ENCODE measurements around the gene DES. TPM values are rescaled to one million over a fixed set of nuclear protein-coding genes. Genes with fewer than 3 reads are reported as not detected.

The DES gene
- total and polyA plus RNA-seq, 2 experiments from 2014 or later: 1.3 to 2.0 TPM

GRCh38 chr2:219447242-219448098, 29.3 kb downstream of the DES start (continued):
- TF ChIP-seq REST (IDR thresholded peaks at IDR 0.05; ENCODE audit: unreplicated experiment) (no peak), ETS1 (IDR thresholded peaks at IDR 0.05) (no peak), EZH2 (IDR thresholded peaks at IDR 0.05; ENCODE audit: low read depth, unreplicated experiment) (no peak)

- Histone ChIP-seq H3K79me2 (replicated peaks; ENCODE audit: insufficient read depth) (no peaks in the 10 kb centered on the region), H3K4me1 (ENCODE audit: insufficient read depth) (peaks cover 28% of the 10 kb centered on the region), H3K27ac (ENCODE audit: low read depth) (no peak overlapping the region), H3F3A (replicated peaks; ENCODE audit: low read depth) (0 out of 2 replicates have a peak, but pooled peaks cover 4% of the 10 kb centered on the region), H3K4me3 (peak overlapping the region; percentile 56), H4K20me1 (replicated peaks; ENCODE audit: insufficient read depth) (no peaks in the 10 kb centered on the region; the same call in 1 of the 2 replicates), H3K4me2 (peak overlapping the region; percentile 85), H3K9me2 (ENCODE audit: insufficient read depth) (no peaks in the 10 kb centered on the region), H2AFZ (0 out of 2 replicates have a peak overlapping the region, but pooled peaks have one; percentile 23), H3K36me3 (ENCODE audit: insufficient read depth) (no peaks in the 10 kb centered on the region), H3K27me3 (ENCODE audit: insufficient read depth) (peaks cover 32% of the 10 kb centered on the region)
- no peaks in the 10 kb centered on the region for H3K9me3 Mint-ChIP-seq
- H3K27ac Mint-ChIP-seq: no peak overlapping the region
- ATAC-seq: peak; percentile 62
- peaks cover 33% of the 10 kb centered on the region for H3K4me1 Mint-ChIP-seq
- H3K27me3 Mint-ChIP-seq (ENCODE audit: insufficient read depth, low read depth, poor library complexity): peaks cover 42% of the 10 kb centered on the region
- DNase-seq (ENCODE audit: low spot score): peak; percentile 80
- H3K4me3 Mint-ChIP-seq: peak overlapping the region; percentile 52; the same call in 2 of the 3 replicates
- peaks cover 5% of the 10 kb centered on the region; the same call in 2 of the 3 replicates for H3K36me3 Mint-ChIP-seq (ENCODE audit: low read depth)
- TF ChIP-seq NANOG (IDR thresholded peaks at IDR 0.05; ENCODE audit: borderline replicate concordance) (no peak), POLR2AphosphoS5 (IDR thresholded peaks at IDR 0.05; ENCODE audit: low read depth) (no peak), ZNF462 (CRISPR knock-in tag; IDR thresholded peaks at IDR 0.05) (no peak), STAT1 (IDR thresholded peaks at IDR 0.05; ENCODE audit: unreplicated experiment) (no peak), JUNB (IDR thresholded peaks at IDR 0.05; ENCODE audit: unreplicated experiment) (no peak), EZH2phosphoT487 (IDR thresholded peaks at IDR 0.05; ENCODE audit: unreplicated experiment) (no peak)
These were observed 30.1 kb downstream of the DES start for GRCh38 chr2:219448099-219448775.
